ENCODE measurements around the gene MTPN. TPM values are rescaled to one million over a fixed set of nuclear protein-coding genes. Genes with fewer than 3 reads are reported as not detected.

Gene MTPN
- total RNA-seq, 2 experiments from 2014 or later, result 106 to 108 TPM

- intact Hi-C loops (cut with micrococcal nuclease), result loop anchor here (1.0 to 10.0 kb wide), 6 partner anchors 14 to 1525 kb away; partner anchors contain the start of genes AGBL3, AKR1B1 and TMEM140
- peaks cover 56% of the 10 kb centered on the region for H3K4me1 Mint-ChIP-seq (ENCODE audit: low read depth)
- peak overlapping the region; percentile 92 for H3K27ac Mint-ChIP-seq
- CTCF ChIA-PET, result interaction anchor here (1.1 kb wide), 1 partner anchor 13 kb away, joined by 8 read pairs; no protein-coding TSS in a partner anchor
- peaks cover 5% of the 10 kb centered on the region for H3K36me3 Mint-ChIP-seq (ENCODE audit: low read depth)
- no peaks in the 10 kb centered on the region for H3K27me3 Mint-ChIP-seq (ENCODE audit: low read depth)
- DNase-seq, result no peak
- H3K4me3 Mint-ChIP-seq, result peak overlapping the region; percentile 65
- H3K9me3 Mint-ChIP-seq, result no peaks in the 10 kb centered on the region
These were observed 2.9 kb upstream of the MTPN start for GRCh38 chr7:135980012-135980551.

GRCh38 chr7:135979471-135980011 is 2.4 kb upstream of the MTPN start:
- Mint-ChIP-seq H3K36me3 (ENCODE audit: low read depth) (peaks cover 6% of the 10 kb centered on the region), H3K27ac (peak overlapping the region; percentile 92), H3K4me3 (no peak overlapping the region), H3K27me3 (ENCODE audit: low read depth) (no peaks in the 10 kb centered on the region), H3K4me1 (ENCODE audit: low read depth) (peaks cover 60% of the 10 kb centered on the region), H3K9me3 (no peaks in the 10 kb centered on the region)
- intact Hi-C loops (cut with micrococcal nuclease), result loop anchor here (1.0 to 10.0 kb wide), 8 partner anchors 15 to 1525 kb away; partner anchors contain the start of genes AGBL3, AKR1B1, BPGM and TMEM140
- DNase-seq, result no peak
- CTCF ChIA-PET, result interaction anchor here (1.1 kb wide), 1 partner anchor 13 kb away, joined by 8 read pairs; no protein-coding TSS in a partner anchor

- H3K4me3 Mint-ChIP-seq, result no peak overlapping the region
- no peak for DNase-seq
- peaks cover 8% of the 10 kb centered on the region for H3K36me3 Mint-ChIP-seq (ENCODE audit: low read depth)
- peaks cover 67% of the 10 kb centered on the region for H3K4me1 Mint-ChIP-seq (ENCODE audit: low read depth)
- no peaks in the 10 kb centered on the region for H3K9me3 Mint-ChIP-seq
- intact Hi-C loops (cut with micrococcal nuclease), result loop anchor here (5.0 kb wide), 2 partner anchors 766 to 1331 kb away; partner anchors contain the start of genes BPGM and WDR91
- no peak overlapping the region for H3K27ac Mint-ChIP-seq
- CTCF ChIA-PET, result interaction anchor here (0.6 to 1.1 kb wide), 4 partner anchors 22 to 267 kb away, joined by 3 read pairs; no protein-coding TSS in a partner anchor
- no peaks in the 10 kb centered on the region for H3K27me3 Mint-ChIP-seq (ENCODE audit: low read depth)
These were observed 1.5 kb upstream of the MTPN start for GRCh38 chr7:135978624-135979023.

GRCh38 chr7:135977742-135978066 is 545 bp upstream of the MTPN start:
- DNase-seq, result no peak
- Mint-ChIP-seq H3K4me1 (ENCODE audit: low read depth) (peaks cover 71% of the 10 kb centered on the region), H3K36me3 (ENCODE audit: low read depth) (peaks cover 12% of the 10 kb centered on the region), H3K27ac (peak overlapping the region; percentile 86), H3K27me3 (ENCODE audit: low read depth) (no peaks in the 10 kb centered on the region), H3K4me3 (peak overlapping the region; percentile 98), H3K9me3 (no peaks in the 10 kb centered on the region)
- CTCF ChIA-PET, result interaction anchor here (0.7 to 1.1 kb wide), 4 partner anchors 23 to 266 kb away, joined by 3 read pairs; no protein-coding TSS in a partner anchor
- intact Hi-C loops (cut with micrococcal nuclease), result loop anchor here (1.0 to 5.0 kb wide), 5 partner anchors 315 to 1330 kb away; partner anchors contain the start of genes BPGM, CNOT4, STMP1 and WDR91

GRCh38 chr7:135976312-135977006 is 700 bp downstream of the MTPN start:
- H3K9me3 Mint-ChIP-seq, result no peaks in the 10 kb centered on the region
- peak overlapping the region; percentile 86 for H3K27ac Mint-ChIP-seq
- H3K4me1 Mint-ChIP-seq (ENCODE audit: low read depth), result peaks cover 68% of the 10 kb centered on the region
- peak overlapping the region; percentile 98 for H3K4me3 Mint-ChIP-seq
- no peaks in the 10 kb centered on the region for H3K27me3 Mint-ChIP-seq (ENCODE audit: low read depth)
- peaks cover 17% of the 10 kb centered on the region for H3K36me3 Mint-ChIP-seq (ENCODE audit: low read depth)
- DNase-seq, result peak; percentile 56
- CTCF ChIA-PET, result interaction anchor here (0.6 kb wide), 1 partner anchor 136 kb away, joined by 3 read pairs; no protein-coding TSS in a partner anchor
- intact Hi-C loops (cut with micrococcal nuclease), result loop anchor here (1.0 to 5.0 kb wide), 5 partner anchors 314 to 1329 kb away; partner anchors contain the start of genes BPGM, CNOT4, STMP1 and WDR91

GRCh38 chr7:135975166-135975565 is 2.0 kb downstream of the MTPN start:
- intact Hi-C loops (cut with micrococcal nuclease), result loop anchor here (5.0 kb wide), 2 partner anchors 763 to 1328 kb away; partner anchors contain the start of genes BPGM and WDR91
- DNase-seq, result no peak
- Mint-ChIP-seq H3K4me3 (no peak overlapping the region), H3K36me3 (ENCODE audit: low read depth) (peaks cover 19% of the 10 kb centered on the region), H3K27me3 (ENCODE audit: low read depth) (no peaks in the 10 kb centered on the region), H3K4me1 (ENCODE audit: low read depth) (peaks cover 60% of the 10 kb centered on the region), H3K27ac (no peak overlapping the region), H3K9me3 (no peaks in the 10 kb centered on the region)
- CTCF ChIA-PET, result interaction anchor here (1.2 kb wide), 1 partner anchor 11 kb away, joined by 3 read pairs; no protein-coding TSS in a partner anchor

- no peak for DNase-seq
- intact Hi-C loops (cut with micrococcal nuclease), result loop anchor here (1.0 to 5.0 kb wide), 3 partner anchors 8 to 1327 kb away; partner anchors contain the start of genes BPGM and WDR91
- Mint-ChIP-seq H3K9me3 (no peaks in the 10 kb centered on the region), H3K36me3 (ENCODE audit: low read depth) (peaks cover 23% of the 10 kb centered on the region), H3K4me3 (peak overlapping the region; percentile 19), H3K27ac (no peak overlapping the region), H3K4me1 (ENCODE audit: low read depth) (peaks cover 59% of the 10 kb centered on the region), H3K27me3 (ENCODE audit: low read depth) (no peaks in the 10 kb centered on the region)
- CTCF ChIA-PET, result interaction anchor here (0.6 to 1.2 kb wide), 2 partner anchors 11 to 34 kb away, joined by 3 read pairs; no protein-coding TSS in a partner anchor
These were observed 2.5 kb downstream of the MTPN start for GRCh38 chr7:135974667-135975066.

- intact Hi-C loops (cut with micrococcal nuclease), result no loop called here
- Mint-ChIP-seq H3K9me3 (no peaks in the 10 kb centered on the region), H3K4me3 (no peak overlapping the region), H3K4me1 (ENCODE audit: low read depth) (peaks cover 71% of the 10 kb centered on the region), H3K27ac (no peak overlapping the region), H3K36me3 (ENCODE audit: low read depth) (peaks cover 24% of the 10 kb centered on the region), H3K27me3 (ENCODE audit: low read depth) (no peaks in the 10 kb centered on the region)
- DNase-seq, result no peak
- CTCF ChIA-PET, result no interaction called here
These were observed 5.8 kb downstream of the MTPN start for GRCh38 chr7:135971366-135971725.

- Mint-ChIP-seq H3K4me1 (ENCODE audit: low read depth) (peaks cover 72% of the 10 kb centered on the region), H3K36me3 (ENCODE audit: low read depth) (peaks cover 24% of the 10 kb centered on the region), H3K4me3 (no peak overlapping the region), H3K27me3 (ENCODE audit: low read depth) (no peaks in the 10 kb centered on the region), H3K9me3 (no peaks in the 10 kb centered on the region), H3K27ac (no peak overlapping the region)
- CTCF ChIA-PET, result no interaction called here
- intact Hi-C loops (cut with micrococcal nuclease), result no loop called here
- no peak for DNase-seq
These were observed 6.3 kb downstream of the MTPN start for GRCh38 chr7:135970682-135971365.

- Mint-ChIP-seq H3K27ac (no peak overlapping the region), H3K4me1 (ENCODE audit: low read depth) (peaks cover 69% of the 10 kb centered on the region), H3K4me3 (no peak overlapping the region), H3K9me3 (no peaks in the 10 kb centered on the region), H3K27me3 (ENCODE audit: low read depth) (no peaks in the 10 kb centered on the region), H3K36me3 (ENCODE audit: low read depth) (peaks cover 24% of the 10 kb centered on the region)
- intact Hi-C loops (cut with micrococcal nuclease), result no loop called here
- DNase-seq, result no peak
- CTCF ChIA-PET, result no interaction called here
These were observed 7.1 kb downstream of the MTPN start for GRCh38 chr7:135970045-135970444.

- H3K27me3 Mint-ChIP-seq (ENCODE audit: low read depth), result no peaks in the 10 kb centered on the region
- no peak overlapping the region for H3K4me3 Mint-ChIP-seq
- no peak overlapping the region for H3K27ac Mint-ChIP-seq
- intact Hi-C loops (cut with micrococcal nuclease), result loop anchor here (1.0 kb wide), 1 partner anchor 8 kb away; no protein-coding TSS in a partner anchor
- CTCF ChIA-PET, result interaction anchor here (0.7 to 1.7 kb wide), 5 partner anchors 13 to 170 kb away, joined by 4 to 8 read pairs (median 5); no protein-coding TSS in a partner anchor
- H3K36me3 Mint-ChIP-seq (ENCODE audit: low read depth), result peaks cover 15% of the 10 kb centered on the region
- H3K9me3 Mint-ChIP-seq, result no peaks in the 10 kb centered on the region
- no peak for DNase-seq
- H3K4me1 Mint-ChIP-seq (ENCODE audit: low read depth), result peaks cover 64% of the 10 kb centered on the region
These were observed 10.7 kb downstream of the MTPN start for GRCh38 chr7:135966341-135967043.

Data from activated naive CD4-positive, alpha-beta T cell treated with anti-CD3 and anti-CD28 coated beads for 36 hours (primary cell).